WTC11 (cell line): ENCODE results near the gene YES1.

Experiments
- TF ChIP-seq, protein P1 (sequence below): sonication (generic); formaldehyde crosslinking; IDR thresholded peaks from 2 replicates; pipeline ENCODE4 v1.8.1; 2023; ENCODE audit warnings: mild to moderate bottlenecking, missing genetic modification reagents, moderate library complexity
- TF ChIP-seq, protein P2 (sequence below): fragments of 200-600 bp; IDR thresholded peaks from 2 replicates; pipeline ENCODE4 v1.8.0; 2022; ENCODE audit warnings: antibody characterized with exemption

DNA sequence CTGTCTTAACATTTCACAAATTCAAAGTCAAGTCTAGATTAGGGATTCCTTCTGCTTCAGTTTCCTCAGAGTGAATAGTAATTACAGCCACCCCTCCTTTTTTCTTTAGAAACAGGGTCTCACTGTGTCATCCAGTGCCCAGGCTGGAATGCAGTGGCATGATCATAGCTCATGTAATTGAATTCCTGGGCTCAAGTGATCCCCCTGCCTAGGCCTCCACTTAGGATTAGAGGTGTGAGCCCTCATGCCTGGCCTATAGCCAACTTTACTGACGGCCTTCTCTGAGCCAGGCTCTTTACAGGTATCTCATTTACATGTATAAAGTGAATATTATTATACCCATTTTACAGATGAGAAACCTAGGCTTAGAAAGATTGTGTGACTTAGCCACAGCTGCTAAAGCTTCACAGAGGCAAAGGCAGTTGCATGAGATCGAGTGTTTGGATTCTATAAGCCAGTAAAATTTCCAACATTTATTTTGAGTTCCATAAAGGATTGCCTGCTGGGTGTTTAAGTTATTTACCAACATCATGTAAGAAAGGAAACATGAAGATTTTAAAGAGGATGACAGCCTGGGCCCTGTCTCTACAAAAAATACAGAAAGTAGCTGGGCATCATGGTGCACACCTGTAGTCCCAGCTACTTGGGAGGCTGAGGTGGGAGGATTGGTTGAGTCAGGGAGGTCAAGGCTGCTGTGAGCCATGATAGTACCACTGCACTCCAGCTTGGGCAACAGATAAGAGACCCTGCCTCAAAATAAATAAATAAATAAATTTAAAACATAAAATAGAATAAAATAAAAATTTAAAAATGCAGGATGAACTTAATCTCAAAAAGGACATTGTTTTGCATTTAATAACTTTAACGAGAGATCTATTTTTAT, 101.4 kb downstream of the YES1 start:
- TF ChIP-seq, protein P1, sequence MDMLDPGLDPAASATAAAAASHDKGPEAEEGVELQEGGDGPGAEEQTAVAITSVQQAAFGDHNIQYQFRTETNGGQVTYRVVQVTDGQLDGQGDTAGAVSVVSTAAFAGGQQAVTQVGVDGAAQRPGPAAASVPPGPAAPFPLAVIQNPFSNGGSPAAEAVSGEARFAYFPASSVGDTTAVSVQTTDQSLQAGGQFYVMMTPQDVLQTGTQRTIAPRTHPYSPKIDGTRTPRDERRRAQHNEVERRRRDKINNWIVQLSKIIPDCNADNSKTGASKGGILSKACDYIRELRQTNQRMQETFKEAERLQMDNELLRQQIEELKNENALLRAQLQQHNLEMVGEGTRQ: no peak
- TF ChIP-seq, protein P2, sequence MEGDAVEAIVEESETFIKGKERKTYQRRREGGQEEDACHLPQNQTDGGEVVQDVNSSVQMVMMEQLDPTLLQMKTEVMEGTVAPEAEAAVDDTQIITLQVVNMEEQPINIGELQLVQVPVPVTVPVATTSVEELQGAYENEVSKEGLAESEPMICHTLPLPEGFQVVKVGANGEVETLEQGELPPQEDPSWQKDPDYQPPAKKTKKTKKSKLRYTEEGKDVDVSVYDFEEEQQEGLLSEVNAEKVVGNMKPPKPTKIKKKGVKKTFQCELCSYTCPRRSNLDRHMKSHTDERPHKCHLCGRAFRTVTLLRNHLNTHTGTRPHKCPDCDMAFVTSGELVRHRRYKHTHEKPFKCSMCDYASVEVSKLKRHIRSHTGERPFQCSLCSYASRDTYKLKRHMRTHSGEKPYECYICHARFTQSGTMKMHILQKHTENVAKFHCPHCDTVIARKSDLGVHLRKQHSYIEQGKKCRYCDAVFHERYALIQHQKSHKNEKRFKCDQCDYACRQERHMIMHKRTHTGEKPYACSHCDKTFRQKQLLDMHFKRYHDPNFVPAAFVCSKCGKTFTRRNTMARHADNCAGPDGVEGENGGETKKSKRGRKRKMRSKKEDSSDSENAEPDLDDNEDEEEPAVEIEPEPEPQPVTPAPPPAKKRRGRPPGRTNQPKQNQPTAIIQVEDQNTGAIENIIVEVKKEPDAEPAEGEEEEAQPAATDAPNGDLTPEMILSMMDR: no peak
